H9 (cell line): ENCODE measurements around the gene LRRC7. TPM values are rescaled to one million over a fixed set of nuclear protein-coding genes. Genes with fewer than 3 reads are reported as not detected.

Experiments
- DNase-seq: peaks from one replicate; pipeline ENCODE4 v3.0.0-alpha.2; 2017
- H2AFZ ChIP-seq: one replicate; pipeline ENCODE4 v1.6.1; 2013; ENCODE audit warnings: mild to moderate bottlenecking, low read length, control low read depth, moderate library complexity
- H2AK5ac ChIP-seq: 2 replicates; pipeline ENCODE4 v1.6.1; 2013; ENCODE audit warnings: low read length, control low read depth, mixed read lengths; ENCODE audit not compliant: insufficient read length
- H2BK120ac ChIP-seq: one replicate; pipeline ENCODE4 v1.6.1; 2013; ENCODE audit warnings: low read depth, mild to moderate bottlenecking, low read length, control low read depth, inconsistent platforms; ENCODE audit not compliant: poor library complexity, severe bottlenecking
- H2BK12ac ChIP-seq: 2 replicates; pipeline ENCODE4 v1.6.1; 2013; ENCODE audit warnings: low read length, control low read depth, mixed read lengths, low read depth; ENCODE audit not compliant: insufficient read length
- H2BK15ac ChIP-seq: 2 replicates; pipeline ENCODE4 v1.6.1; 2013; ENCODE audit warnings: low read depth, low read length, control low read depth
- H2BK20ac ChIP-seq: one replicate; pipeline ENCODE4 v1.6.1; 2013; ENCODE audit warnings: low read depth, mild to moderate bottlenecking, low read length, control low read depth, inconsistent platforms; ENCODE audit not compliant: poor library complexity, severe bottlenecking
- H2BK5ac ChIP-seq: 2 replicates; pipeline ENCODE4 v1.6.1; 2013; ENCODE audit warnings: low read length, control low read depth, mixed read lengths; ENCODE audit not compliant: insufficient read length
- H3K14ac ChIP-seq: 2 replicates; pipeline ENCODE4 v1.6.1; 2013; ENCODE audit warnings: low read length, control low read depth; ENCODE audit not compliant: insufficient read depth
- H3K18ac ChIP-seq: 2 replicates; pipeline ENCODE4 v1.6.1; 2013; ENCODE audit warnings: low read depth, mild to moderate bottlenecking, mixed read lengths, low read length, control low read depth; ENCODE audit not compliant: insufficient read length
- H3K23ac ChIP-seq: 2 replicates; pipeline ENCODE4 v1.6.1; 2013; ENCODE audit warnings: low read length, control low read depth, mixed read lengths, low read depth; ENCODE audit not compliant: insufficient read length
- H3K23me2 ChIP-seq: 2 replicates; pipeline ENCODE4 v1.6.1; 2013; ENCODE audit warnings: low read depth, mild to moderate bottlenecking, mixed read lengths, low read length, control low read depth; ENCODE audit not compliant: insufficient read length, poor library complexity, severe bottlenecking
- H3K27ac ChIP-seq: 2 replicates; pipeline ENCODE4 v1.5.1; 2013; ENCODE audit warnings: low read length, control low read depth, mixed read lengths, low read depth; ENCODE audit not compliant: insufficient read length
- H3K27me3 ChIP-seq: 2 replicates; pipeline ENCODE4 v1.6.1; 2013; ENCODE audit warnings: low read length, control low read depth, inconsistent platforms; ENCODE audit not compliant: insufficient read depth
- H3K4ac ChIP-seq: 2 replicates; pipeline ENCODE4 v1.6.1; 2013; ENCODE audit warnings: low read depth, mild to moderate bottlenecking, control low read depth, inconsistent platforms, low read length, moderate library complexity
- H3K4me1 ChIP-seq: 2 replicates; pipeline ENCODE4 v1.6.1; 2013; ENCODE audit warnings: low read length, control low read depth, inconsistent platforms; ENCODE audit not compliant: insufficient read depth
- H3K4me2 ChIP-seq: 2 replicates; pipeline ENCODE4 v1.6.1; 2013; ENCODE audit warnings: low read length, control low read depth, mixed read lengths; ENCODE audit not compliant: insufficient read length, insufficient read depth
- H3K56ac ChIP-seq: 2 replicates; pipeline ENCODE4 v1.6.1; 2013; ENCODE audit warnings: low read depth, mild to moderate bottlenecking, mixed read lengths, low read length, control low read depth; ENCODE audit not compliant: insufficient read length
- H3K79me1 ChIP-seq: 2 replicates; pipeline ENCODE4 v1.6.1; 2013; ENCODE audit warnings: low read depth, mild to moderate bottlenecking, moderate library complexity, low read length, control low read depth, inconsistent platforms; ENCODE audit not compliant: insufficient read depth, poor library complexity, severe bottlenecking
- H3K79me2 ChIP-seq: 2 replicates; pipeline ENCODE4 v1.6.1; 2013; ENCODE audit warnings: low read length, control low read depth, inconsistent platforms; ENCODE audit not compliant: insufficient read depth
- H3K9ac ChIP-seq: 2 replicates; pipeline ENCODE4 v1.6.1; 2013; ENCODE audit warnings: low read length, control low read depth, mixed read lengths; ENCODE audit not compliant: insufficient read length; ENCODE audit errors: extremely low read depth
- H3K9me3 ChIP-seq: one replicate; pipeline ENCODE4 v1.6.1; 2013; ENCODE audit warnings: low read depth, low read length, inconsistent platforms; ENCODE audit not compliant: control insufficient read depth
- H3T11ph ChIP-seq: one replicate; pipeline ENCODE4 v1.6.1; 2013; ENCODE audit warnings: mild to moderate bottlenecking, low read length, control low read depth, inconsistent platforms
- H4K20me1 ChIP-seq: one replicate; pipeline ENCODE4 v1.6.1; 2013; ENCODE audit not compliant: control insufficient read depth, insufficient read length, insufficient read depth
- H4K5ac ChIP-seq: 2 replicates; pipeline ENCODE4 v1.6.1; 2013; ENCODE audit warnings: low read depth, mild to moderate bottlenecking, mixed read lengths, low read length, control low read depth; ENCODE audit not compliant: insufficient read length
- H4K8ac ChIP-seq: replicated peaks from 2 replicates; pipeline ENCODE4 v1.6.1; 2013; ENCODE audit warnings: low read length, control low read depth, mixed read lengths, low read depth; ENCODE audit not compliant: insufficient read length
- H4K91ac ChIP-seq: 2 replicates; pipeline ENCODE4 v1.6.1; 2013; ENCODE audit warnings: low read depth, mild to moderate bottlenecking, moderate library complexity, mixed read lengths, low read length, control low read depth; ENCODE audit not compliant: insufficient read length
- H3K27ac Mint-ChIP-seq, 3 experiments: 2 replicates in 2 of 3; 3 replicates in 1 of 3; pipeline ENCODE4 v1.8.0; 2020 to 2021; ENCODE audit warnings: mixed read lengths in 3 of 3, mild to moderate bottlenecking in 1 of 3, moderate library complexity in 1 of 3
- H3K27me3 Mint-ChIP-seq: 2 replicates; pipeline ENCODE4 v1.8.0; 2021; ENCODE audit warnings: low read depth, mild to moderate bottlenecking, moderate library complexity, mixed read lengths
- H3K36me3 Mint-ChIP-seq, 3 experiments: 2 replicates in 2 of 3; 3 replicates in 1 of 3; pipeline ENCODE4 v1.8.0; 2020 to 2021; ENCODE audit warnings: low read depth in 3 of 3, mixed read lengths in 3 of 3; ENCODE audit not compliant: insufficient read depth in 1 of 3
- H3K4me1 Mint-ChIP-seq, 2 experiments: 2 replicates each; pipeline ENCODE4 v1.8.0; 2020; ENCODE audit warnings: mixed read lengths in 2 of 2
- H3K4me3 Mint-ChIP-seq, 2 experiments: 2 replicates in 1 of 2; 3 replicates in 1 of 2; pipeline ENCODE4 v1.8.0; 2020 to 2021; ENCODE audit warnings: mild to moderate bottlenecking in 2 of 2, mixed read lengths in 2 of 2, moderate library complexity in 1 of 2
- H3K9me3 Mint-ChIP-seq, 2 experiments: 2 replicates in 1 of 2; 3 replicates in 1 of 2; pipeline ENCODE4 v1.8.0; 2020; ENCODE audit warnings: mild to moderate bottlenecking in 2 of 2, mixed read lengths in 2 of 2, moderate library complexity in 1 of 2
- WGBS: extraction: QIAGEN DNeasy Blood & Tissue Kit; methylation state at CpG from one replicate; pipeline ENCODE4 v1.1.7; 2013; ENCODE audit warnings: missing lambda C conversion rate, low lambda C conversion rate, mixed read lengths; ENCODE audit not compliant: insufficient read length; ENCODE audit errors: extremely low coverage; 5-methylcytosine and 5-hydroxymethylcytosine counted together
- total RNA-seq: library from RNA; stranded (reverse); gene quantifications from 2 replicates; pipeline ENCODE4 v1.2.1, GENCODE V29; 2021
- TF ChIP-seq, protein P1 (sequence below): fragments of 200-600 bp; sonication (generic); conservative IDR thresholded peaks from 3 replicates; pipeline ENCODE4 v1.8.0; 2021; ENCODE audit warnings: antibody characterized with exemption, mild to moderate bottlenecking

The LRRC7 gene
- total RNA-seq, 1 experiment from 2014 or later = not detected

DNA sequence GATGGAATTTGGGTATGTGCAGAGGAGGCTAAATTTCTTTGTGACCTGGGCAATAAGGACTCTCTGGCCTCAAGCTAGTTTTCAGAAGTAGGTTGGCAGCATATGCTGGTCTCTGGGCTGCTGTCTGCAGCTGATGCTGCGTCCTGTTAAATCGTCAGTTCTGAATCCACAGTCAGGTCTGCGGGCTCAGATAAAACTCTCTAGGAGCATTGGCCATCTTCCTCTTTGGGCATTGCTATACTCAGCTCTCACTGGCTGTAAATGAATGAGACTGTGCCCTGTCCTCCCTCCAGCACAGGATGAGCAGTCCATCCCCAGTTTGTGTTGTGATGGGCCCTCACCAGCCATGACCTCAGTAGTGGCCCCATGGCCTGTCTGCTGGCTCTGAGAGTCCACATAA is 365.0 kb downstream of the LRRC7 start:
- Histone ChIP-seq H2AK5ac (no peak overlapping the region), H3K14ac (no peak overlapping the region), H2BK5ac (no peak overlapping the region), H4K8ac (no peak overlapping the region), H3K9me3 (no peaks in the 10 kb centered on the region), H4K91ac (no peak overlapping the region), H4K5ac (no peak overlapping the region), H3K23me2 (no peaks in the 10 kb centered on the region), H3K23ac (no peak overlapping the region), H2BK20ac (no peak overlapping the region), H3K27ac (no peak overlapping the region), H3K18ac (no peak overlapping the region), H2BK15ac (no peak overlapping the region), H3K56ac (no peak overlapping the region), H3K9ac (no peak overlapping the region), H2BK120ac (no peak overlapping the region), H3K27me3 (no peaks in the 10 kb centered on the region), H3K4me1 (no peaks in the 10 kb centered on the region), H2AFZ (no peak overlapping the region), H3T11ph (no peak overlapping the region), H3K4ac (no peak overlapping the region), H3K79me2 (no peaks in the 10 kb centered on the region), H3K4me2 (no peak overlapping the region), H2BK12ac (no peak overlapping the region), H4K20me1 (no peaks in the 10 kb centered on the region), H3K79me1 (no peaks in the 10 kb centered on the region)
- no peaks in the 10 kb centered on the region for H3K27me3 Mint-ChIP-seq
- WGBS = no CpG with 5 or more reads among the region's 3 CpGs
- peaks cover 5 to 17% (median 11%) of the 10 kb centered on the region in 3 experiments for H3K36me3 Mint-ChIP-seq
- peaks cover 17 to 19% of the 10 kb centered on the region in 2 experiments for H3K9me3 Mint-ChIP-seq
- H3K27ac Mint-ChIP-seq = no peak overlapping the region
- H3K4me3 Mint-ChIP-seq = no peak overlapping the region
- H3K4me1 Mint-ChIP-seq = no peaks in the 10 kb centered on the region
- no peak for DNase-seq
- TF ChIP-seq, protein P1, sequence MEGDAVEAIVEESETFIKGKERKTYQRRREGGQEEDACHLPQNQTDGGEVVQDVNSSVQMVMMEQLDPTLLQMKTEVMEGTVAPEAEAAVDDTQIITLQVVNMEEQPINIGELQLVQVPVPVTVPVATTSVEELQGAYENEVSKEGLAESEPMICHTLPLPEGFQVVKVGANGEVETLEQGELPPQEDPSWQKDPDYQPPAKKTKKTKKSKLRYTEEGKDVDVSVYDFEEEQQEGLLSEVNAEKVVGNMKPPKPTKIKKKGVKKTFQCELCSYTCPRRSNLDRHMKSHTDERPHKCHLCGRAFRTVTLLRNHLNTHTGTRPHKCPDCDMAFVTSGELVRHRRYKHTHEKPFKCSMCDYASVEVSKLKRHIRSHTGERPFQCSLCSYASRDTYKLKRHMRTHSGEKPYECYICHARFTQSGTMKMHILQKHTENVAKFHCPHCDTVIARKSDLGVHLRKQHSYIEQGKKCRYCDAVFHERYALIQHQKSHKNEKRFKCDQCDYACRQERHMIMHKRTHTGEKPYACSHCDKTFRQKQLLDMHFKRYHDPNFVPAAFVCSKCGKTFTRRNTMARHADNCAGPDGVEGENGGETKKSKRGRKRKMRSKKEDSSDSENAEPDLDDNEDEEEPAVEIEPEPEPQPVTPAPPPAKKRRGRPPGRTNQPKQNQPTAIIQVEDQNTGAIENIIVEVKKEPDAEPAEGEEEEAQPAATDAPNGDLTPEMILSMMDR = no peak
